GM18951 (cell line): ENCODE data around the gene ELF3.
"Not testable (repeated sequence)": the region's sequence is repeated elsewhere in the genome, so short reads cannot be mapped to it uniquely, and the experiment has no call there.

Experiments used
- POLR2A ChIP-seq: IDR thresholded peaks from 4 replicates; pipeline ENCODE4 v1.6.1; 2011; ENCODE audit warnings: mild to moderate bottlenecking; ENCODE audit not compliant: insufficient read length, insufficient read depth; ENCODE audit errors: extremely low read depth
- in situ Hi-C: fragments of 300-500 bp; cut with MboI; formaldehyde crosslinking; loops from one replicate; pipeline ENCODE4 v1.12.0; 2022; ENCODE audit warnings: low sequenced_read_pairs, mixed read lengths, inconsistent platforms; ENCODE audit not compliant: unreplicated experiment

The ELF3 gene

GRCh38 chr1:202010180-202011015 lies at the start of gene ELF3:
TSS of gene ELF3 (plus strand) at chr1:202010587. CDS start at chr1:202011137, 550 bp downstream.
- in situ Hi-C loops, result no loop called here
- TF ChIP-seq POLR2A, result peak; percentile 80

GRCh38 chr1:201962382-201962781 lies 48.0 kb upstream of the ELF3 start:
- in situ Hi-C loops, result not testable (repeated sequence)

GRCh38 chr1:201964261-201964660 lies 46.1 kb upstream of the ELF3 start:
- TF ChIP-seq POLR2A, result no peak
- in situ Hi-C loops, result no loop called here

- no peak for TF ChIP-seq POLR2A
- in situ Hi-C loops, result loop anchor here (5.0 kb wide), 1 partner anchor 74 kb away; no protein-coding TSS in a partner anchor
These were observed 44.2 kb upstream of the ELF3 start for GRCh38 chr1:201966171-201966570.

- in situ Hi-C loops, result loop anchor here (5.0 kb wide), 1 partner anchor 76 kb away; no protein-coding TSS in a partner anchor
- no peak for TF ChIP-seq POLR2A
These were observed 42.0 kb upstream of the ELF3 start for GRCh38 chr1:201968202-201968925.

- no peak for TF ChIP-seq POLR2A
These were observed 39.8 kb upstream of the ELF3 start for GRCh38 chr1:201970334-201971159.

GRCh38 chr1:201982082-201982622 lies 28.2 kb upstream of the ELF3 start:
- TF ChIP-seq POLR2A, result no peak
- in situ Hi-C loops, result no loop called here

More at GRCh38 chr1:201970334-201971159, 39.8 kb upstream of the ELF3 start:
- in situ Hi-C loops, result no loop called here

GRCh38 chr1:201982623-201983379 lies 27.6 kb upstream of the ELF3 start, which contains the start of gene RNPEP:
TSS of gene RNPEP (plus strand) at chr1:201982648. CDS start at chr1:201982667, 19 bp downstream.
- TF ChIP-seq POLR2A, result peak; percentile 81
- in situ Hi-C loops, result no loop called here

GRCh38 chr1:201983380-201983805 lies 27.0 kb upstream of the ELF3 start:
- in situ Hi-C loops, result no loop called here

GRCh38 chr1:201984446-201984845 lies 25.9 kb upstream of the ELF3 start:
- in situ Hi-C loops, result no loop called here
- TF ChIP-seq POLR2A, result no peak

More at GRCh38 chr1:201983380-201983805, 27.0 kb upstream of the ELF3 start:
- TF ChIP-seq POLR2A, result no peak

- in situ Hi-C loops, result no loop called here
- TF ChIP-seq POLR2A, result no peak
These were observed 25.0 kb upstream of the ELF3 start for GRCh38 chr1:201985355-201985754.

- TF ChIP-seq POLR2A, result no peak
- in situ Hi-C loops, result no loop called here
These were observed 21.8 kb upstream of the ELF3 start for GRCh38 chr1:201988601-201989000.
